SK-N-SH treated with all-trans-retinoic acid at 6 μM for 48 hours (cell line): ENCODE results near the gene SESN2.

Source experiments
- ATAC-seq: fragments of 200-7000 bp; cut with Tn5 transposase; 3 replicates; pipeline ENCODE4 v1.9.1; 2020; ENCODE audit warnings: mild to moderate bottlenecking, moderate library complexity
- OSR1 ChIP-seq: fragments of 250-450 bp; sonication (Bioruptor Pico); IDR thresholded peaks from 2 replicates; pipeline ENCODE4 v1.8.0; 2022; ENCODE audit warnings: moderate library complexity, mild to moderate bottlenecking, inconsistent platforms
- ZNF565 ChIP-seq: fragments of 450-650 bp; formaldehyde crosslinking; conservative IDR thresholded peaks from 2 replicates; pipeline ENCODE4 v1.5.0; 2020; ENCODE audit warnings: low read depth, mild to moderate bottlenecking, moderate library complexity
- TF ChIP-seq, protein P1 (sequence below): fragments of 250-450 bp; sonication (Bioruptor Pico); IDR thresholded peaks from 2 replicates; pipeline ENCODE4 v1.5.0; 2020; ENCODE audit warnings: mild to moderate bottlenecking, moderate library complexity

Gene SESN2

DNA sequence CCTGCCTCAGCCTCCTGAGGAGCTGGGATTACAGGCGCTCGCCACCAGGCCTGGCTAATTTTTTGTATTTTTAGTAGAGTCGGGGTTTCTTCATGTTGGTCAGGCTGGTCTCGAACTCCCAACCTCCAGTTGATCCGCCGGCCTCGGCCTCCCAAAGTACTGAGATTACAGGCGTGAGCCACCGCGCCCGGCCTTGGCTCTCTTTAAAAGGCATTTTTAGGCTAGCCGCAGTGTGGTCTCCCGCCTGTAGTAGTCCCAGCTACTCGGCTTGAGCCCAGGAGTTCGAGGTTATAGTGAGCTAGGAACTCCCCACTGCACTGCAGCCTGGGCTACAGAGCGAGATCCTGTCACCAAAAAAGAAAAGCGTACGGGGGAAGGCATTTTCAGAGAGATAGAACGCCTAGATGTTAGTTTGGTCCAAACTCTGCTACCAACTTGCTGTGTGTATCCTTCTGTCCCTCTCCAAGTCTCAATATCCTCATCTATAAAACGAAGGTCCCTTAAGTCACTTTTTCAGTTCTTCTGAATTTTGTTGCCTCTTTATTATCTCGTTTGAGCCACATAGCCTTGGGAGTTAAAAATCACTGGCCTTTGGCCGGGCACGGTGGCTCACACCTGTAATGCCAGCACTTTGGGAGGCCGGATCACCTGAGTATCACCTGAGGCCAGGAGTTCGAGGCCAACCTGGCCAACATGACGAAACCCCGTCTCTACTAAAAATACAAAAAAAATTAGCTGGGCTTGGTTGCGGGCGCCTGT, 70.3 kb downstream of the SESN2 start:
- peak; percentile 70 for ATAC-seq

More for the DNA sequence above, 70.3 kb downstream of the SESN2 start:
- TF ChIP-seq, protein P1, sequence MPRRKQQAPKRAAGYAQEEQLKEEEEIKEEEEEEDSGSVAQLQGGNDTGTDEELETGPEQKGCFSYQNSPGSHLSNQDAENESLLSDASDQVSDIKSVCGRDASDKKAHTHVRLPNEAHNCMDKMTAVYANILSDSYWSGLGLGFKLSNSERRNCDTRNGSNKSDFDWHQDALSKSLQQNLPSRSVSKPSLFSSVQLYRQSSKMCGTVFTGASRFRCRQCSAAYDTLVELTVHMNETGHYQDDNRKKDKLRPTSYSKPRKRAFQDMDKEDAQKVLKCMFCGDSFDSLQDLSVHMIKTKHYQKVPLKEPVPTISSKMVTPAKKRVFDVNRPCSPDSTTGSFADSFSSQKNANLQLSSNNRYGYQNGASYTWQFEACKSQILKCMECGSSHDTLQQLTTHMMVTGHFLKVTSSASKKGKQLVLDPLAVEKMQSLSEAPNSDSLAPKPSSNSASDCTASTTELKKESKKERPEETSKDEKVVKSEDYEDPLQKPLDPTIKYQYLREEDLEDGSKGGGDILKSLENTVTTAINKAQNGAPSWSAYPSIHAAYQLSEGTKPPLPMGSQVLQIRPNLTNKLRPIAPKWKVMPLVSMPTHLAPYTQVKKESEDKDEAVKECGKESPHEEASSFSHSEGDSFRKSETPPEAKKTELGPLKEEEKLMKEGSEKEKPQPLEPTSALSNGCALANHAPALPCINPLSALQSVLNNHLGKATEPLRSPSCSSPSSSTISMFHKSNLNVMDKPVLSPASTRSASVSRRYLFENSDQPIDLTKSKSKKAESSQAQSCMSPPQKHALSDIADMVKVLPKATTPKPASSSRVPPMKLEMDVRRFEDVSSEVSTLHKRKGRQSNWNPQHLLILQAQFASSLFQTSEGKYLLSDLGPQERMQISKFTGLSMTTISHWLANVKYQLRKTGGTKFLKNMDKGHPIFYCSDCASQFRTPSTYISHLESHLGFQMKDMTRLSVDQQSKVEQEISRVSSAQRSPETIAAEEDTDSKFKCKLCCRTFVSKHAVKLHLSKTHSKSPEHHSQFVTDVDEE (CRISPR knock-in tag): 0 out of 2 replicates have a peak, but pooled peaks have one; percentile 30
- no peak for TF ChIP-seq OSR1 (CRISPR knock-in tag)
- TF ChIP-seq ZNF565 (CRISPR knock-in tag): no peak
